Natural killer cell (primary cell): ENCODE measurements around the gene CDH13. TPM values are rescaled to one million over a fixed set of nuclear protein-coding genes. Genes with fewer than 3 reads are reported as not detected.

Source experiments
- ATAC-seq, 3 donors: fragments of 150-1000 bp in 2 of 3; fragments of 200-7000 bp in 1 of 3; cut with Tn5 transposase; 1 replicate in 1 of 3; 2 replicates in 2 of 3; pipeline ENCODE4 v1.10.0; 2021; ENCODE audit warnings: mild to moderate bottlenecking in 2 of 3, moderate library complexity in 2 of 3
- DNase-seq, 2 donors: peaks; one replicate each; pipeline versions ENCODE4 v3.0.0 to v3.0.0-alpha.2; 2013 to 2021; ENCODE audit warnings: mixed read lengths in 1 of 2
- H3K27ac ChIP-seq: one replicate; pipeline ENCODE4 v1.5.1; 2013; ENCODE audit warnings: mild to moderate bottlenecking, low read length
- H3K27me3 ChIP-seq: one replicate; pipeline ENCODE4 v1.6.1; 2013; ENCODE audit warnings: low read length; ENCODE audit not compliant: control insufficient read depth, insufficient read depth
- H3K36me3 ChIP-seq: one replicate; pipeline ENCODE4 v1.6.1; 2013; ENCODE audit warnings: low read length; ENCODE audit not compliant: control insufficient read depth, insufficient read depth
- H3K4me1 ChIP-seq: one replicate; pipeline ENCODE4 v1.6.1; 2013; ENCODE audit warnings: low read length; ENCODE audit not compliant: control insufficient read depth, insufficient read depth
- H3K4me3 ChIP-seq: one replicate; pipeline ENCODE4 v1.5.1; 2013; ENCODE audit warnings: low read length
- H3K9me3 ChIP-seq: one replicate; pipeline ENCODE4 v1.6.1; 2013; ENCODE audit warnings: low read length; ENCODE audit not compliant: control insufficient read depth, insufficient read depth
- H3K27ac Mint-ChIP-seq, 2 donors: one replicate each; pipeline ENCODE4 v1.8.0; 2022; ENCODE audit warnings: mild to moderate bottlenecking in 2 of 2, mixed read lengths in 2 of 2, moderate library complexity in 1 of 2
- H3K27me3 Mint-ChIP-seq, 2 donors: one replicate each; pipeline ENCODE4 v1.8.0; 2022; ENCODE audit warnings: low read depth in 2 of 2, mixed read lengths in 2 of 2
- H3K36me3 Mint-ChIP-seq: one replicate; pipeline ENCODE4 v1.8.0; 2022; ENCODE audit warnings: mixed read lengths
- H3K4me1 Mint-ChIP-seq, 2 donors: one replicate each; pipeline ENCODE4 v1.8.0; 2022; ENCODE audit warnings: mixed read lengths in 2 of 2
- H3K4me3 Mint-ChIP-seq: one replicate; pipeline ENCODE4 v1.8.0; 2022; ENCODE audit warnings: mild to moderate bottlenecking, moderate library complexity, mixed read lengths
- H3K9me3 Mint-ChIP-seq, 2 donors: one replicate each; pipeline ENCODE4 v1.8.0; 2022; ENCODE audit warnings: mixed read lengths in 2 of 2
- CTCF ChIP-seq: fragments of 200-600 bp; IDR thresholded peaks from one replicate; pipeline ENCODE4 v1.8.0; 2022; ENCODE audit warnings: antibody characterized with exemption
- WGBS: methylation state at CpG from one replicate; pipeline ENCODE4 v1.1.7; 2013; ENCODE audit warnings: missing lambda C conversion rate; ENCODE audit not compliant: insufficient coverage; 5-methylcytosine and 5-hydroxymethylcytosine counted together
- intact Hi-C: fragments of 100-400 bp; cut with micrococcal nuclease; formaldehyde crosslinking; loops from one replicate; pipeline ENCODE4 v1.14.2; 2022
- total RNA-seq, 4 donors: library from RNA; stranded (reverse); fragments of 120-200 nt in 1 of 4; gene quantifications; one replicate each; pipeline versions ENCODE4 v1.2.3 to v1.2.4, GENCODE V29; 2013 to 2022

CDH13 gene
- total RNA-seq, 3 donors from 2014 or later (not counting 1 experiment from before 2014, with no cell fraction given) = not detected

- Histone ChIP-seq H3K27ac (no peak overlapping the region), H3K4me1 (no peaks in the 10 kb centered on the region), H3K36me3 (no peaks in the 10 kb centered on the region), H3K9me3 (no peaks in the 10 kb centered on the region), H3K27me3 (no peaks in the 10 kb centered on the region), H3K4me3 (no peak overlapping the region)
- intact Hi-C loops = no loop called here
- no peak overlapping the region for H3K27ac Mint-ChIP-seq
- H3K9me3 Mint-ChIP-seq = peaks cover 0 to 8% of the 10 kb centered on the region in 2 donors
- no peak overlapping the region for H3K4me3 Mint-ChIP-seq
- H3K36me3 Mint-ChIP-seq = no peaks in the 10 kb centered on the region
- ATAC-seq = no peak
- H3K4me1 Mint-ChIP-seq = no peaks in the 10 kb centered on the region
- TF ChIP-seq CTCF = no peak
- WGBS = 66% methylated on average over 13 of the region's 13 CpGs
- no peak for DNase-seq
- peaks cover 0 to 2% of the 10 kb centered on the region in 2 donors for H3K27me3 Mint-ChIP-seq
These were observed 922.8 kb downstream of the CDH13 start for GRCh38 chr16:83549316-83550182.

- Mint-ChIP-seq H3K4me3 (no peak overlapping the region), H3K36me3 (no peaks in the 10 kb centered on the region), H3K27ac (no peak overlapping the region), H3K9me3 (peaks cover 0 to 8% of the 10 kb centered on the region in 2 donors), H3K27me3 (peaks cover 0 to 2% of the 10 kb centered on the region in 2 donors), H3K4me1 (no peaks in the 10 kb centered on the region)
- intact Hi-C loops = no loop called here
- no peaks in the 10 kb centered on the region for H3K36me3 ChIP-seq
- no peak overlapping the region for H3K27ac ChIP-seq
- H3K27me3 ChIP-seq = no peaks in the 10 kb centered on the region
- H3K4me1 ChIP-seq = no peaks in the 10 kb centered on the region
- no peak for TF ChIP-seq CTCF
- DNase-seq (no peak), ATAC-seq (no peak)
- no peaks in the 10 kb centered on the region for H3K9me3 ChIP-seq
- WGBS = 63% methylated on average over 4 of the region's 4 CpGs
- H3K4me3 ChIP-seq = no peak overlapping the region
These were observed 923.4 kb downstream of the CDH13 start for GRCh38 chr16:83550183-83550569.

GRCh38 chr16:83552228-83552627 lies 925.5 kb downstream of the CDH13 start:
- intact Hi-C loops = no loop called here
- no peak for TF ChIP-seq CTCF
- Histone ChIP-seq H3K4me3 (no peak overlapping the region), H3K27ac (no peak overlapping the region), H3K4me1 (no peaks in the 10 kb centered on the region), H3K9me3 (no peaks in the 10 kb centered on the region), H3K36me3 (no peaks in the 10 kb centered on the region), H3K27me3 (no peaks in the 10 kb centered on the region)
- Mint-ChIP-seq H3K27ac (no peak overlapping the region), H3K27me3 (peaks cover 0 to 2% of the 10 kb centered on the region in 2 donors), H3K4me3 (no peak overlapping the region), H3K36me3 (no peaks in the 10 kb centered on the region), H3K4me1 (no peaks in the 10 kb centered on the region), H3K9me3 (peaks cover 0 to 8% of the 10 kb centered on the region in 2 donors)
- no peak for DNase-seq
- ATAC-seq = no peak
- WGBS = 74% methylated on average over 3 of the region's 3 CpGs
